Anterior cingulate cortex (tissue), 58 donors: ENCODE measurements around the gene CDYL.
A peak's percentile ranks its signal among the peaks of the same experiment; 100 is the strongest.

Experiments used
- DNase-seq, 58 donors: peaks; one replicate each; lab custom pipeline; 2025; lab: John Stamatoyannopoulos, UW

CDYL gene, protein sequence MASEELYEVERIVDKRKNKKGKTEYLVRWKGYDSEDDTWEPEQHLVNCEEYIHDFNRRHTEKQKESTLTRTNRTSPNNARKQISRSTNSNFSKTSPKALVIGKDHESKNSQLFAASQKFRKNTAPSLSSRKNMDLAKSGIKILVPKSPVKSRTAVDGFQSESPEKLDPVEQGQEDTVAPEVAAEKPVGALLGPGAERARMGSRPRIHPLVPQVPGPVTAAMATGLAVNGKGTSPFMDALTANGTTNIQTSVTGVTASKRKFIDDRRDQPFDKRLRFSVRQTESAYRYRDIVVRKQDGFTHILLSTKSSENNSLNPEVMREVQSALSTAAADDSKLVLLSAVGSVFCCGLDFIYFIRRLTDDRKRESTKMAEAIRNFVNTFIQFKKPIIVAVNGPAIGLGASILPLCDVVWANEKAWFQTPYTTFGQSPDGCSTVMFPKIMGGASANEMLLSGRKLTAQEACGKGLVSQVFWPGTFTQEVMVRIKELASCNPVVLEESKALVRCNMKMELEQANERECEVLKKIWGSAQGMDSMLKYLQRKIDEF

DNA sequence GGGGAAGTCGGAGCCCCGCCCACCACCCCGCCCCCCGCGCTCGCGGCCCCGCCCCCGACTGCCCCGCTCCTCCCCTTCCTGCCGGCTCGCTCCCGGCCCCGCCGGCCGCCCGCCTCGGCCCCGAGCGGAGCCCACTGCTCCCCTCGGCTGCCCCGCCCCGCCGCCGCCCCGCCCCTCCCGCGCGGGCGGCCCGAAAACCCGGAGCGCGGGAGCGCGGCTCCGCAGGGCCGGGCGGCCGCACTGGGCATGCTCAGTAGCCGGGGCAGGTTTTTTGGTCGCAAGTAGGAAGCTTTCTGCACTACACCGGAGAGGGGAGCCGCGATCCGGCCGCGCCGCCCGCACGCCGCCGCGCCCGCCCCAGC, at the start of gene CDYL:
TSS of gene CDYL (plus strand) at position 274 of the 362 bp plus-strand sequence. CDS start 380 bp downstream, outside the sequence.
- peak in 56 of 58 donors; percentile 17 to 85 (median 74) for DNase-seq

DNA sequence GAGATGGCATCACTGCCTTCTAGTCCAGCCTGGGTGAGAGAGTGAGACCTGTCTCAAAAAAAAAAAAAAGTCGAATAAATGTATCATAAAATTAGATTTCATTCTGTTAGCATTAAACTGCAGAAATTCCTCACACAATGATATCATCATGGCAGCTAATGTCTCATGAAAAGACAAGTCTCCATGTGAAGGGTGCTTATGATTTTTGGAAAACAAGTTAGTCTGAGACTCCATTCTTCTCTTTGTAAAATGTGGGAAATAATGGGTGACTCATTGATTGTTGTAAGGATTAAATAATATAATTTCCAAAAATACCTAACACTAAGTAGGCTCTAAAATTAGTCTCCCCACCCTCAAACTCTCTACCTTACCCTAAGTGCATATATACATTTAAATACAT, 49.6 kb upstream of the CDYL start:
- DNase-seq: no peak

DNA sequence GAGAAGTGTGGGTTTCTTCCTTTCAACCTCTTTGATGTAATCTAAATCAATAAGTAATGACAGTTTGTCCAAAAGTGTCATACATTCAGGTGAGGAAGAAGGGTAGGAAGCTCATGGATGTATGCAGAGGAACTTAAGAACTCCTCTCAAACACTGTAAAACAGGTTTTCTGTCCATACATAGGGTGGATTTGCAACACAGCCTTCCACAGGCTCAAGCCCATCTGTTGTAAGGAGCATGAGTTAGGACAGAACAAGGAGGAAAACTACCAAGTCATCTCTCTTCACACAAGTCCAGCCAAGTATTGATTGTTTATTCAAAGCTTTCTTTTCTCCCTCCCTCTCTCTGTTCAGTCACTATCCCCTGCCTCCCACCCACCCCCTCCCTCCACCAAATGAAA, 49.0 kb upstream of the CDYL start:
- no peak for DNase-seq

DNA sequence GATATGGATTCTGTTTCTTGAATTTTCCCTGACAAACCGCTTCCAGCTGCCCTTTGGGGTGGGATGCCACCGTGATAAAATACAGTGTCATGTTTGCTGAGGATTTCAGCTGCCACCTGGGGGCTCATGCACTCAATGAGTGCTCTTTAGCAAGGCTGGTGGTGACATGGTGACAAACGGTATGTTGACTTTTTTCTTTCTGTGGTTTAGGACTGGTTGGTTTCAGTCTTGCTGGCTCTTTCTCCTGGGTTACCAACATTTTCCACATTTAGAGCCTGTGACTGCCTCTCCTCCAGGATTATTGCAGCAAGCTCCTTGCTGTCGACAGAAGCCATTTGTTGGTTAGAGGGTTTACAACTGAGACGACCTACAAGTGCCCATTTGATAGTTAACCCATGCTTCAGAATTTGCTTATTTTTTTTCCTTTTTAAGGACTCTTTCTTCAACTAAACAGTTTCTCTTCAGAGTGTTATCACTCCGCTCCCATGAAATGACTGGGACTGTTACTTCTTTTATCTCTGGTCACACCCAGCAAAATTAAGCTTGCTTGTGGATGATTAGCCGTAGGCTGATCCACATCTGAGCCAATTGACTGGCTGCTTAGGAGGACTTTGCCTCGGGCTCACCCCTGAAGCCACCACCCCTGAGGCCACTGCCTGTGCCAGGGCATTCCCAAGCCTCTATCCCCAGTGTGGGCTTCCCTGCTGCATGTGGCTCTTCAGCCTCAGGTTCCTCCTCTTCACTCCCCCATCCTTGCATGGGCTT, 48.4 kb upstream of the CDYL start:
- DNase-seq: no peak

DNA sequence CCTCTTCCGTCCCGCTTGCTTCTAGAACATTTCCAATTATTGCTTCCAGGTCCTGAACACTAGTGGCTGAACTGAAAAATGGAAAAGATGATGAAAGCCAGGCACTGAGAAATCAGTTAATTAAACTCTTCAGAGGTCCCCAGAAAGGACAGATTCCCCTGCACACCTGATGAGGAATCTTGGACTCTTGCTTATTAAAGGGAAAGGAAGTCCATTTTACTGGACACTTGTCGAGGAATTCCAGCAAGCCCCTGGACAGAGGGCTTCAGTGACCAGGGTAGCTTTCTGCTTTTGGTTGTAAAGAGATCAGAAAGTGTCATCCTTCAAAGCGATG, 47.8 kb upstream of the CDYL start:
- no peak for DNase-seq

DNA sequence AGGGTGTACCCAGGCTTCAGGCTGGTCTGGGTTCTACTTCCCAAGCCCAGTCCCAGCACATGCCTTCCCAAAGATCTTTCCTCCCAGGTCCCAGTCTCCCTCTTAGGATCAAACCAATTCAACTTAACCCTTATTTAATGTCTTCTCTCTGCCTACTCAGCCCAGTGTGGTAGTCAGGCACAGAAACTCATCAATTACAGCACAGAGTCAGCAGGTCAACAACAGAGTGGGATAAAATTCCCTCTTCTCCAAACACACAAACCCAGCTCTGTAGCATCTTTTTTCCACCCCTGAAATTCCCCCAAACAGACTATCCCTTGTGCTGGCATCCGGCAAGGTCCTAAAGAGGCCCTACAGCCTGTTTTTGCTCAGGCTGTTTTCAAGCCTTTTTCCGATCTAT, 47.3 kb upstream of the CDYL start:
- no peak for DNase-seq

DNA sequence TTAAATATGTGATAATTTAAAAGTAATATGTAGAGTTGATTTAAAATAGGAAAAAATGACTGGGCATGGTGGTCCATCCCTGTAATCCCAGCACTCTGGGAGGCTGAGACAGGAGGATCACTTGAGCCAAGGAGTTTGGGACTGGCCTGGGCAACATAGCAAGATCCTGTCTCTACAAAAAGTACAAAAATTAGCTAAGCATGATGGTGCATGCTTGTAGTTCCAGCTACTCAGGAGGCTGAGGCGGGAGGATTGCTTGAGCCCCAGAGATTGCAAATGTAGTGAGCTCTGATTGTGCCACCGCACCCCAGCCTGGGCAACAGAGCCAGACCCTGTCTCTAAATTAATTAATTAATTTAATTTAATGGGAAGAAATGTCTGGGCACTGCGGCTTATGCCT, 44.2 kb upstream of the CDYL start:
- no peak for DNase-seq

DNA sequence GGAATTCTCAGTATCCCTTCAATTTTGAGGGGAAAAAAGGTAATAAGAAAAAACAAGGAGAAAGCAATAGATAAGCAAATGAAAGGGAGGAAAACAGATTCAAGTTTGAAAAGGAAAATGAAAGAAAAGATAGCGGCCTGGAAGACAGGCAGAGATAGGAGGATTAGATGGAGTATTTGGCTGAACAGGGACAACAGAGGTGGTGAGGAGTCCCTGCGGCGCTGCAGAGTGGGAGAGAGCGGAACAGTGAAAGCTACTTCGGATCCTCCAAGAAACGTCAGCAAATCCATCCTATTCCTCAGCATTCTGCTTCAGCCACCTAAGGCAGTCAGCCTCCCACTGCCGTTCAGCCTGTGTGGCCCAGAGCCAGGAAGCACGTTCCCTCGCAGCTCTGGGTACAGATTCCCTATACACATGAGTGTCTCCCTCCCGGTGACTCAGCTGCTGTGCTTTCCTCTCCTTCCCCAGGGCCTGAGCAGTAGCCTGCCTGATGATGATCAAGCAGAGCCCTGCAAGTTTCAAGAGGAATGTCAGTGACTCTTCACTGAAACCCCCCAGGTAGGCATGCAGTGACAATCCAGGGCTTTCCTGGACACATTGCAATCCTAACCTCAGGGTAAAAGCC, 43.4 kb upstream of the CDYL start:
- peak in 43 of 58 donors; percentile 3 to 70 (median 19) for DNase-seq

DNA sequence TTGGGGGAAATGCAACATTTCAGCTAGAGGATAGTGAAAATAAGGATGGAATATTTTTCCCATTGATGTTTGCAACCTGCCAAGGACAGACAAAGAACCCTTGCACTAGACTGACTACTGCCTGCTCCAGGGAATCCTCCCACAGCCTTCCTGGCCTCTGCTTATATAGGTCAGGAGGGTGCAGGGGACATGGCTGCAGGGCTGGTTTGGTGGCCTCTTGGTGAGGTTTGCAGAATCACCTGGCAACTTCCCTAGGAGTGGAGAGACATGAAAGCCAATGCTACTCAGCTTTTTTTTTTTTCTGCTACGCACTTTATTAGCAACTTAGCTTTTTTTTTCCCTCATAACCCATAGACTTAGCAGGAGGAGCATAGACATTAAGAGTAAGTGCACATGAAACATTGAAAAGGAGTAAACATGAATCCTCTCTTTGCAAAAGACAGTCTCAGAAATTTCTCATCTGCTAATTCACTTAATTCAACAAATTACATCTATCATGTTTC, 39.8 kb upstream of the CDYL start:
- DNase-seq: no peak

DNA sequence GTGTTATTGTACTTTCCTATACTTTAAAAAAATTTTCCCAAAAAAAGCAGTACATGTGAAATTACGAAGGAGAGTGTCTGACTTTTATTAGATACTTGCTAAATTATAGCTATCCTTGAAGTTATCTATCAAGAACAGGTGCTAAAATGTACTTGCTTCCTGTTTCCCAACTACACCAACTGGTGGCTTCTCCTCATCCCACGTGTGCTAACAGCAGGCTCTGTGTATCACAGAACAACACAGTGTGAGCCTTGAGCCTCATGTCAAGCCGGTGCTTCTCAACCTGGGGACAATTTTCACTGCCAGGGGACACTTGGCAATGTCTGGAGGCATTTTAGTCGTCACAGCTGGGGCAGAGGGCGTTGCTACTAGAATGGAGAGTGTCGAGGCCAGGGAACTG, 36.2 kb upstream of the CDYL start:
- DNase-seq: no peak

DNA sequence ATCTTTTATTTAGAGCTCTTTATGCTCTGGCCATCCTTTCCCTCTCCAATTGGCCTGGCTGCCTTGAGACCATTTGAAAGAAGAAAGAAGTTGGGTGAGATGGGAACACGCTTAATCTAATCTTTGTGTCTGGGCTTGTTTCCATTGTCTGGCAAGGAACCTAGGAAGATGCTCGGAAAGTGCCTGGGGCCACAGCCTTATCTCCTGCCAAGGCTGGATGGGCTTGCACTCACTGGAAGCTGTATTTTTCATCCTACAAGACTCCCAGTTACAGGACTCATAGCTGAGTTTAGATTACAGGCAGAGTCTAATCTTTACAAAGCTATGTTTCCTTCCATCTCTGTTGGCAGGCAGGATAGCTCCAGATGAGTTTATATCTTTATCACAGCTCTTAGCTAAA, 33.1 kb upstream of the CDYL start:
- DNase-seq: no peak

DNA sequence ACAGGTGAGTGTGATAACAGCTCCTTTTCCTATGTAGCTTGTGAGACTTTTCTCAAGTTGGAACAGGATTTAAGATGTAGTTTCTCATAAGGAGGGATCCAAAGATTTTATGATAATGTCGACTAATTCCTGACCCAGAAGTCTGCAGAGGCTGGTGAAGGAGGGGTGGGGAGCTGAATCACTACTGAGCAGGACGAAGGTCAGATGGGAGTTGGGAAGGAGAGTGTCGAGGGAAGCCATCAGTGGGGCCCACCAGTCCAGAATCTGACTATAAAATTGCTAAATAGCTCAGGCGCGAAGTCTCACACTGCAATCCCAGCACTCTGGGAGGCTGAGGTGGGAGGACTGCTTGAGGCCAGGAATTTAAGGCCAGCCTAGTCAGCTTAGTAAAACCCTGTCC, 32.3 kb upstream of the CDYL start:
- DNase-seq: no peak

DNA sequence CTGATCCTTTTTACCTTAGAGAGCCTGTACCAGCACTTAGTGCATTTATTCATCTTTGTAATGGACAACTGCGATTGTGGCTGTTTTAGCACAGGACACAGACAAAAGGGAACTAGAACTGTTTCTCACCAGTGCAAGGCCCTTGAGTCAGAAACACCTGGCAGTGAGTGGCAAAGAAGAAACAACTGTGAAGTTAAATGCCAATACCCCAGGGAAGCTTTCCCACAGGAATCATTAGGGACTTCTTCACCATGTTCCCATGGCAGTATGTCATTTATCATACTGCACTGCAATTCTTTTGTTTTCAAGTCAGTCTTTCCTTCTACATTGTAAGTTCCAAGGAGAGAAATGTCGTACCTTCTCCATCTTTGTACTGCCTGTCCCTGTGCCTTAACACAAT, 28.6 kb upstream of the CDYL start:
- DNase-seq: no peak

DNA sequence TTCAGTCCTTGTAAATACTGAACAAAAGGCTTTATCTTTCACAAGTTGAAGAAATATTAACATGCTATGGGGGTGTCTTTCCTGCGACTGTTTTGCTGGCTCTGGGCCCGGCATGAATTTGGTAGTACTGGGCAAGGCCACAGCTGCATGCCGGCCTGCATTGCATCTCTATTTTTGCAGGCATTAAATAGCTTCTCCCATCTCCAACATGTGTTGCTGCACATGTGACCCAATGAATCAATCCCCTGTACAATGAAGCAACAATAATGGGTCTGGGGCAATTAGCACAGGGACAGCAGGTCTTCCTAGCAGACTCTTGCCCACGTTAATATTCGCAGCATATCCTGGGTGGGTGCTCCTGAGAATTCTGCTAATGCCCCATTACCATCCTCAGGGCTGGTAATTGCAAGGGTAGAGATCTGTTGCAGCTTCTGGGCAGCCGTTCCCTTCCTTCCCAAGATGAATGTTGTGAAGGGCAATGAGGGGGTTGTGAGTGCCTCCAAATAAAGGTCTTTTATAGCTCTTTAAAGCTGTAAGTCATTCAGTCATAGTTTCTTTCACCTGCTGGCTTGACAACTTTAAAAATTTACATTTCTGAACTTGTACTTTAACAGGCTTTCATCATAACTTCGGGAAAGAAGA, 24.3 kb upstream of the CDYL start:
- peak in 1 of 58 donors; percentile 2 for DNase-seq

DNA sequence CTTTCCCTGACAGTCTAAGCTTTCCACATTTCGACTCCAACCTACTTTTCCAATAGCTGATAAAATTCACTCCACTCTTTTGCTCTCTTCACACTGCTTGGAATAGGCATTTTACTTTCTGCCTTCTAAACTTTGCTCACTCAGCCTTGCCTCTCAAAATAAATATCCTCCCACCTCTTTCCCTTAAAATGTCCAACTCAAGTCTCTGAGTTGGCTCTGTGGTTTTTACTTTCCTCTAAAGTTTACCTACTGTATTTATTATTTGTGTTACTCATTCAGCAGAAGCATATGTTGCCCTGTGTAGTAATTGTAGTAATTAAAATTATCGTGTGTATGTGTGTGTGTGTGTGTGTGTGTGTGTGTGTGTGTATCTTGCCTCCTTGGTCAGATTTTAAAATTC, 20.0 kb upstream of the CDYL start:
- DNase-seq: no peak

DNA sequence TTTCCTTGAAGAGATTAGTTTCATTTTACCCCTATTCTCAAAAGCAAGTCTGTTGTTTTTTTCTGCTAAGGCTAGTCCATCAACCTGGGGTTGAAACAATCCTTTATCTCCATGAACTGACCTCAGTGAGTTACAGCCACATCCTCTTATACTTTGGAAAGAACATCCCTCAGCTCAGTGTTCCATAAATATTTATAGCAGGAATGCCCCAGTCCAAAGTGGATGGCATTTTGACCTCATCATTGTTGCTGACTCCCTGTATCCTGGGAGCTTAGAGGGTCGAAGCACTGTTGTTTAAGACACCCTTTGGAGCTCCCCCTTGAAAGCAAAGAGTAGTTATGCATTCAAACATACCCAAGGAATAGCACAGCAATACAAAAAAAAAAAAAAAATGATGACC, 16.2 kb upstream of the CDYL start:
- DNase-seq: no peak

DNA sequence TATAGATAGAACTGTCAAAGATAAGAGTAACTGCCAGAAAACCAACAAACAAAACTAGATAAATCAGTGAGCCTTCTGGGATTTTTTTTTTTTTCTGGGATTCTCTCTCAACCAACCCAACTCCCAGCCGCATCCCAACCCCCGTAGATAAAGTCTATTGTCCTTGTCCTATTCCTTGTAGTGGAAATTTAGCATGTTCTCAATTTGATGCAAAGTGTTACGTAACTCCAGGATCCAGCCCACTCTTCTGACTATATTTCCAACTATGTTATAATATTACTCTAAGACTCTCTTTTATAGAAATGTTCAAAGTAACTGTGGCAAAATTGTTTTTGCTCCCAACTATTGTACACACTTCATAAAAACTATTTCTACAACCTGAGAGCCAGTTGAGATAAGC, 15.4 kb upstream of the CDYL start:
- DNase-seq: no peak

DNA sequence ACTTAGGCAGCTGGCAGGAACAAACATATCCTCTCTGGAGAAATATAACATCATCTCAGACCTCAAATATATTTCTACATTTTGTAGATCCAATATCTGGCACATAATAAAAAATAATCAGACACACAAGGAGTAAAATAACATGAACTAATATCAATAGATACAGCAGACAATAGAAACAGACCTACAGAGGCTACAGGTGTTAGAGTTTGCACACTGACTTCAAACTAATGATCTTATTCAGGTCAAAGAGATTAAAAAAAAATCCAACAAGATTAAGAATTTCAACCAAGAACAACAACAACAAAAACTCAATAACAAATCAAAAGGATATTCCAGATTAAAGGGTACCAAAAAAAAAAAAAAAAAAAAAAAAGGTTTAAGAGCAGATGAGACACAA, 13.9 kb upstream of the CDYL start:
- no peak for DNase-seq

DNA sequence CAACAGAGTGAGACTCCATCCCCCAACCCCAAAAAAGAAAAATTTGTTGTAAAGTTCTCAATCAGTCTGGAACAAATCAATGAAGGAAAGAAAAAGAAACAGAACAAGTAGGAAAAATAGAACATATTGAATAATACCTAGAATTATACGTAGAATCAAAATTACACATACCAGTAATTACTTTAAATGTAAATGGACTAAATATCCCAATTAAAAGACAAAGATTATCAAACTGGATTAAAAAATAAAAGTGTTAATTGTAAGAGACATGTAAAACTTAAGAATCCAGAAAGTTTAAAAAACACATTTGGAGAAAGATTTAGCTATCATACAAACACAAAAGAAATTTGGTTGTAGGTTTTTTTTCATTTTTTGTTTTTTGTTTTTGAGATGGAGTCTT, 12.3 kb upstream of the CDYL start:
- DNase-seq: no peak

DNA sequence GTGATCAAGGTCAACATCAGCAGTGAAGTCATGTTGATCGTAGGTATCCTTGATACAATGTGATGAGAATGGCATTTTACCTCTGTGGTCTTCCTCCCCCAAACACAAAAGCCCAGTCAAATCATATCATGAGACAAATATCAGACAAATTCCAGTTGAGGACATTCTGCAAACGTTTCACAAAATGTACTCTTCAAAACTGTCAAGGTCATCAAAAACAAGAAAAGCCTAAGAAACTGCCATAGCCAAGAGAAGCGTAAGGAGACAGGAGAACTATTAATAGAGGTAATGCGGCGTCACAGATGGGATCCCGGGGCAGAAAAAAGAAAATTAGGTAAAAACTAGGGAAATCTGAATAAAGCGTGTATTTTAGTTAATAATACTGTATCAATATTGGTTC, 7.4 kb upstream of the CDYL start:
- DNase-seq: no peak

DNA sequence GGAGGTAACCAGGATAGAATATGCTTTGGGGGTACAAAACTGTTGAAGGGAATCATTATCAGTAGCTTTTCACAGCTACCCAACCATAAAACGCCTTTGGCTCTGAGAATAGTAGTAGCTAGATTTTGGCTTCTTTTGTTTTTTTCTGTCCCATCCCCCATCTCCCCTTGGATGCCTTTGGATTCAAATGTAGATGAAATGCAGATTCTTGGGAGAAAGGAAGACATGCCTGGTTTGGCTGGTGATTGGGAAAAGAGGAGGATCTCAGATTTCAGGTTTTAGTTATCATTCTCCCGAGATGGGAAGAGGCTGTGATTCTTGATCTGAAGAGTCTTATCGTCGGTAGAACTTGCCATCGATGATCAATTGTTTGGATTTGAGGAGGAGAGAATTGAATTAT, 3.5 kb upstream of the CDYL start:
- no peak for DNase-seq
